Measurements from ENCODE around the gene ECHS1. TPM values are rescaled to one million over a fixed set of nuclear protein-coding genes. Genes with fewer than 3 reads are reported as not detected.

The ECHS1 gene
- total and polyA plus RNA-seq, 10 of the 15 experiments (the other 5 are each of a cell fraction or from before 2014, with no cell fraction given): 32.7 to 164 (median 62.4) TPM

DNA sequence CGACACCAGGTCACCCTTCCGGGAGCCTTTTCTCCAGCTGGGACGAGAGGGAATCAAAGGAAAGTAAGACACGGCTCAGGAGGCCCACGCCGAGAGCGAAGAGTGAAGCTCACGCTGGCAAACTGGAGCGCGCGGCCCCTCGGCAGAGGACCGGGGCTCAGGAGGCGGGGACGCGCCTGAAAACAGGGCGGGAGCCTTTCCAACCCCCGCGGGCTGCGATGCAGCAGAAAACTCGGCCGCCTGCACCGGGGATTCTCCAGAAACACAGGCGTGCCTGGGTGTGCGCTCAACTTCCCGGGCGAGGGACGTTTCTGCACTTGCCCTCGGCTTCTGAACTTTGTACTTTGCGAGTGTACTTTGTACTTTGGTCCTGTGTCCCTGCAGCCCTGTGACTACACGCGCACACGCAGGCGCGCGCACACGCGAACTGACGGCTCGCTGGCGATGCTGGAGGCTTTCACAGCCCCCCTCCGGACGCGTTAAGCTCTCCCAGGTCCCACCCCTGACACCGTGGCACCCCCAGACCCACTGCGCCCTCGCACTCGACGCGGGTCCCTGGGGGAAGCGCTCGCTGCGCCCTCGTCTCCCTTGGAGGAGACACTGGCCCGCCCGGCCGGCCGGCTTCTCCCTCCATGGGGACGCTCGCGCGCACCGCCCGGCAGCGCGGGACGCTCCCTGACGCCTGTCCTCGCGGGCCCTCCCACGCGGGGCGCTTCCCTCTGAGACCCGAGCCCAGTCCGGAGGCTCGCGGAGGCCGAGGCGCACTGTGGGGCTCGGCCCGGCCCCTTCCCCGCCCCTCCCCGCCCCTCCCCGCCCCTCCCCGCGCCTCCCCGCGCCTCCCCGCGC lies 5.3 kb upstream of the ECHS1 start (continued):
- TF ChIP-seq, protein P1, sequence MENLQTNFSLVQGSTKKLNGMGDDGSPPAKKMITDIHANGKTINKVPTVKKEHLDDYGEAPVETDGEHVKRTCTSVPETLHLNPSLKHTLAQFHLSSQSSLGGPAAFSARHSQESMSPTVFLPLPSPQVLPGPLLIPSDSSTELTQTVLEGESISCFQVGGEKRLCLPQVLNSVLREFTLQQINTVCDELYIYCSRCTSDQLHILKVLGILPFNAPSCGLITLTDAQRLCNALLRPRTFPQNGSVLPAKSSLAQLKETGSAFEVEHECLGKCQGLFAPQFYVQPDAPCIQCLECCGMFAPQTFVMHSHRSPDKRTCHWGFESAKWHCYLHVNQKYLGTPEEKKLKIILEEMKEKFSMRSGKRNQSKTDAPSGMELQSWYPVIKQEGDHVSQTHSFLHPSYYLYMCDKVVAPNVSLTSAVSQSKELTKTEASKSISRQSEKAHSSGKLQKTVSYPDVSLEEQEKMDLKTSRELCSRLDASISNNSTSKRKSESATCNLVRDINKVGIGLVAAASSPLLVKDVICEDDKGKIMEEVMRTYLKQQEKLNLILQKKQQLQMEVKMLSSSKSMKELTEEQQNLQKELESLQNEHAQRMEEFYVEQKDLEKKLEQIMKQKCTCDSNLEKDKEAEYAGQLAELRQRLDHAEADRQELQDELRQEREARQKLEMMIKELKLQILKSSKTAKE (IDR thresholded peaks at IDR 0.05; ENCODE audit: low read depth, poor library complexity, severe bottlenecking): no peak
- TF ChIP-seq GATAD2B (conservative IDR thresholded peaks at IDR 0.05; ENCODE audit: low read depth): peak; percentile 68
- TF ChIP-seq, protein P2, sequence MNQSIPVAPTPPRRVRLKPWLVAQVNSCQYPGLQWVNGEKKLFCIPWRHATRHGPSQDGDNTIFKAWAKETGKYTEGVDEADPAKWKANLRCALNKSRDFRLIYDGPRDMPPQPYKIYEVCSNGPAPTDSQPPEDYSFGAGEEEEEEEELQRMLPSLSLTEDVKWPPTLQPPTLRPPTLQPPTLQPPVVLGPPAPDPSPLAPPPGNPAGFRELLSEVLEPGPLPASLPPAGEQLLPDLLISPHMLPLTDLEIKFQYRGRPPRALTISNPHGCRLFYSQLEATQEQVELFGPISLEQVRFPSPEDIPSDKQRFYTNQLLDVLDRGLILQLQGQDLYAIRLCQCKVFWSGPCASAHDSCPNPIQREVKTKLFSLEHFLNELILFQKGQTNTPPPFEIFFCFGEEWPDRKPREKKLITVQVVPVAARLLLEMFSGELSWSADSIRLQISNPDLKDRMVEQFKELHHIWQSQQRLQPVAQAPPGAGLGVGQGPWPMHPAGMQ (IDR thresholded peaks at IDR 0.05; ENCODE audit: borderline replicate concordance): no peak
- 0 out of 2 replicates have a peak, but pooled peaks have one; percentile 10 for TF ChIP-seq SIN3A (IDR thresholded peaks at IDR 0.05; ENCODE audit: low read depth, low read length)
- TF ChIP-seq, protein P3, sequence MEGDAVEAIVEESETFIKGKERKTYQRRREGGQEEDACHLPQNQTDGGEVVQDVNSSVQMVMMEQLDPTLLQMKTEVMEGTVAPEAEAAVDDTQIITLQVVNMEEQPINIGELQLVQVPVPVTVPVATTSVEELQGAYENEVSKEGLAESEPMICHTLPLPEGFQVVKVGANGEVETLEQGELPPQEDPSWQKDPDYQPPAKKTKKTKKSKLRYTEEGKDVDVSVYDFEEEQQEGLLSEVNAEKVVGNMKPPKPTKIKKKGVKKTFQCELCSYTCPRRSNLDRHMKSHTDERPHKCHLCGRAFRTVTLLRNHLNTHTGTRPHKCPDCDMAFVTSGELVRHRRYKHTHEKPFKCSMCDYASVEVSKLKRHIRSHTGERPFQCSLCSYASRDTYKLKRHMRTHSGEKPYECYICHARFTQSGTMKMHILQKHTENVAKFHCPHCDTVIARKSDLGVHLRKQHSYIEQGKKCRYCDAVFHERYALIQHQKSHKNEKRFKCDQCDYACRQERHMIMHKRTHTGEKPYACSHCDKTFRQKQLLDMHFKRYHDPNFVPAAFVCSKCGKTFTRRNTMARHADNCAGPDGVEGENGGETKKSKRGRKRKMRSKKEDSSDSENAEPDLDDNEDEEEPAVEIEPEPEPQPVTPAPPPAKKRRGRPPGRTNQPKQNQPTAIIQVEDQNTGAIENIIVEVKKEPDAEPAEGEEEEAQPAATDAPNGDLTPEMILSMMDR (IDR thresholded peaks at IDR 0.05 in 2 of 3, conservative IDR thresholded peaks at IDR 0.05 in 1 of 3; ENCODE audit: control insufficient read depth in 2 of 3, extremely low read depth in 1 of 3, insufficient read depth in 1 of 3, low read depth in 3 of 3, low read length in 3 of 3): no peak
- no peak for TF ChIP-seq SMC3 (IDR thresholded peaks at IDR 0.05; ENCODE audit: borderline replicate concordance, low read length)
- TF ChIP-seq SUPT20H (IDR thresholded peaks at IDR 0.05; ENCODE audit: borderline replicate concordance, control insufficient read depth, low read depth, low read length): no peak
- no peak for TF ChIP-seq HCFC1 (IDR thresholded peaks at IDR 0.05; ENCODE audit: low read length)
- no peak; the same call in 1 of the 2 replicates for TF ChIP-seq RB1 (IDR thresholded peaks at IDR 0.05; ENCODE audit: borderline replicate concordance)
- no peak for TF ChIP-seq CHD2 (IDR thresholded peaks at IDR 0.05; ENCODE audit: borderline replicate concordance, low read depth, low read length)
- TF ChIP-seq, protein P4, sequence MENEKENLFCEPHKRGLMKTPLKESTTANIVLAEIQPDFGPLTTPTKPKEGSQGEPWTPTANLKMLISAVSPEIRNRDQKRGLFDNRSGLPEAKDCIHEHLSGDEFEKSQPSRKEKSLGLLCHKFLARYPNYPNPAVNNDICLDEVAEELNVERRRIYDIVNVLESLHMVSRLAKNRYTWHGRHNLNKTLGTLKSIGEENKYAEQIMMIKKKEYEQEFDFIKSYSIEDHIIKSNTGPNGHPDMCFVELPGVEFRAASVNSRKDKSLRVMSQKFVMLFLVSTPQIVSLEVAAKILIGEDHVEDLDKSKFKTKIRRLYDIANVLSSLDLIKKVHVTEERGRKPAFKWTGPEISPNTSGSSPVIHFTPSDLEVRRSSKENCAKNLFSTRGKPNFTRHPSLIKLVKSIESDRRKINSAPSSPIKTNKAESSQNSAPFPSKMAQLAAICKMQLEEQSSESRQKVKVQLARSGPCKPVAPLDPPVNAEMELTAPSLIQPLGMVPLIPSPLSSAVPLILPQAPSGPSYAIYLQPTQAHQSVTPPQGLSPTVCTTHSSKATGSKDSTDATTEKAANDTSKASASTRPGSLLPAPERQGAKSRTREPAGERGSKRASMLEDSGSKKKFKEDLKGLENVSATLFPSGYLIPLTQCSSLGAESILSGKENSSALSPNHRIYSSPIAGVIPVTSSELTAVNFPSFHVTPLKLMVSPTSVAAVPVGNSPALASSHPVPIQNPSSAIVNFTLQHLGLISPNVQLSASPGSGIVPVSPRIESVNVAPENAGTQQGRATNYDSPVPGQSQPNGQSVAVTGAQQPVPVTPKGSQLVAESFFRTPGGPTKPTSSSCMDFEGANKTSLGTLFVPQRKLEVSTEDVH (IDR thresholded peaks at IDR 0.05; ENCODE audit: low read depth, partially characterized antibody): no peak
- no peak for TF ChIP-seq ZNF207 (IDR thresholded peaks at IDR 0.05; ENCODE audit: borderline replicate concordance)
- no peak for TF ChIP-seq SMAD5 (IDR thresholded peaks at IDR 0.05; ENCODE audit: low read depth)
- no peak for TF ChIP-seq BMI1 (IDR thresholded peaks at IDR 0.05; ENCODE audit: borderline replicate concordance)
- no peak for TF ChIP-seq ATF7 (IDR thresholded peaks at IDR 0.05; ENCODE audit: low read depth)
- TF ChIP-seq TCF12 (IDR thresholded peaks at IDR 0.05; ENCODE audit: low read depth, low read length): no peak
- no peak for TF ChIP-seq CBX3 (IDR thresholded peaks at IDR 0.05; ENCODE audit: borderline replicate concordance, low read depth)
- no peak for TF ChIP-seq YY1 (IDR thresholded peaks at IDR 0.05; ENCODE audit: low read depth, low read length)
- no peak for TF ChIP-seq PAX8 (IDR thresholded peaks at IDR 0.05)
- no peak for TF ChIP-seq RBBP5 (conservative IDR thresholded peaks at IDR 0.05)
- no peak for TF ChIP-seq CREB1 (IDR thresholded peaks at IDR 0.05; ENCODE audit: low read depth)

Data from GM12878 (cell line).